NOMO-1 treated with DMSO at 0.1 percent for 48 hours (cell line): Measurements from ENCODE around the gene PTGIS.
A peak's percentile ranks its signal among the peaks of the same experiment; 100 is the strongest.
"Not testable (repeated sequence)": the region's sequence is repeated elsewhere in the genome, so short reads cannot be mapped to it uniquely, and the experiment has no call there.

ENCODE experiments used
- DNase-seq: peaks from one replicate; lab custom pipeline; 2025; ENCODE audit not compliant: unreplicated experiment; lab: John Stamatoyannopoulos, UW

Gene PTGIS

DNA sequence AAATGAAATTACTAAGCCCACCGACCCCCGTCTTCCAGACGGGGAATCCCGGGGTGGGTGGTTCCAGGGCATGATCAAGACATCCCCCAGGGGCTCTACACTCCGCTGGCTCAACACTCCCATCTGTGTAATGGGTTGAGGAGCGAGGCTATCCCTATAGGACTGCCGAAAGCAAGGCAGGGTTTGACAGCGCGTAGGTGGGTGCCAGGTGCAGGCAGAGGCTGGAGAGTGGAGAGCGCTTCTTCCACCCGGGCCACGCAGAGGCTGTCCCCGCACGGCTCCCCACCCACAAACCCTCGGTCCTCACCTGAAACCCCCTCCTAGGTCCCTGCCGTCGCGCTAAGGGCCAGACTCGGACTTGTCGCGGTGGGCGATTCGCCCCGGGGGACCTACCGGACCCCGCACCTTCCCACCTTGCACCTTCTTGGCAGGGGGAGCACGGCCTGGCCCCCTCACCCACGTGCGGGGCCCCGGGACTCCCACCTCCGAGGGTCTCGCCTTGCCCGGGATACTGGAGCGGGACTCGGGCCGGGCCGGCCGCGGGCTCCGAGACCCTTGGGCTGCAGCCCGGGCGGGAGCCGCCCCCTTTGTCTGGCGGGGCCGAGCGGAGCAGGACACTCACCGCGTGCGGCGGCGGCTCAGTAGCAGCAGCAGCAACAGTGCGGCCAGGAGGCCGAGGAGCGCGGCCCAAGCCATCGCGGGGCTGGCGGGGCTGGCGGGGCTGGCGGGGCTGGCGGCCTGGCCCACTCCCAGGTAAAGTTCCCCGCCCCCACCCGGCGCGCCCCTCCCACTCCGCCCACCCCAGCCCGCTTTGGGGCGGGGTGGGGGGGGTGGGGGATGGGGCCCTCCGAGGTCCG, at the start of gene PTGIS:
Gene PTGIS (minus strand): TSS at position 717 of the 857 bp plus-strand sequence. CDS start 21 bp downstream, at position 696.
- DNase-seq: no peak

DNA sequence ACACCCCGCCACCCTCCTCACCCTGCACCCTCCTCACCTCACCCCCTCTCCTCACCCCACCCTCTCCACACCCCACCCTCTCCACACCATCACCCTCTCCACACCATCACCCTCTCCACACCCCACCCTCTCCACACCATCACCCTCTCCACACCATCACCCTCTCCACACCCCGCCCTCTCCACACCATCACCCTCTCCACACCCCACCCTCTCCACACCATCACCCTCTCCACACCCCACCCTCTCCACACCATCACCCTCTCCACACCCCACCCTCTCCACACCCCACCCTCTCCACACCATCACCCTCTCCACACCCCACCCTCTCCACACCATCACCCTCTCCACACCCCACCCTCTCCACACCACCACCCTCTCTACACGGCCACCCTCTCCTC, 49.5 kb upstream of the PTGIS start:
- DNase-seq: not testable (repeated sequence)

DNA sequence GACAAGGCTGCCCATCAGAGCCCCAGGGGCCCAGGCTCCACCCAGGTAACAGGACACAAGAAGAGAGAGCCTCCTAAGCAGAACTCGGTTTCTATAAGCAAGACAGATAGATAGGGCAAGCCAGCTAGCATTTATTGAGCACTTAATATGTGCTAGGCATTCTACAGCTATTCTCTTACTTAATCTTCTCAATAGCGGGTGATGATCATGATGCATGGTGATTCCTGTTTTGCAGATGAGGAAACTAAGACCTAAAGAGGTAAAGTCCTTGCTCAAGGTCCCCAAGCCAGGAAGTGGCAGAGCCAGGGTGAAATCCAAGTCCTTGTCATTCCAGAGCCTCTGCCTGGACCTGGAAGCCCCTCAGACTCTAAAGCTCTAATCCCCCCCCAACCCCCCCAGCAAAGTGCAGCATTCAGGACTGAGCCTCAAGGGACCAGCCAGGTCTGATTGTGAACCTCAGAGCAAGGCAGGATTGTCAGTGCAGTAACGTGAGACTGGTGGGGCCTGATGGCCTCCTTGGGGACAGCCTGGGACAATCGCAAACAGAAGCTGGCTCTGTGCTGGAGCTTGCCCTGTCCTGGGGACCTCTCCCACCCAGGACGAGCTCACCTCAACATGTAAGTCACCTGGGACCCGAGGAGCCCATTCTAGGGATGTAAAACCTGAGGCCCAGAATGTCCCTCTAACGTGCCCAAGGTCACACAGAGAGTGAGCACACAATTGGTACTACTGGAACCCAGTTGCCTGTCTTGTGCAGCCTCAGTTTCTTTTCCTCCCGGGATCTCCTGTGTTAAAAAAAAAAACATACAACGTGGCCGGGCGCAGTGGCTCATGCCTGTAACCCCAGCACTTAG, 48.4 kb upstream of the PTGIS start:
- DNase-seq: no peak

DNA sequence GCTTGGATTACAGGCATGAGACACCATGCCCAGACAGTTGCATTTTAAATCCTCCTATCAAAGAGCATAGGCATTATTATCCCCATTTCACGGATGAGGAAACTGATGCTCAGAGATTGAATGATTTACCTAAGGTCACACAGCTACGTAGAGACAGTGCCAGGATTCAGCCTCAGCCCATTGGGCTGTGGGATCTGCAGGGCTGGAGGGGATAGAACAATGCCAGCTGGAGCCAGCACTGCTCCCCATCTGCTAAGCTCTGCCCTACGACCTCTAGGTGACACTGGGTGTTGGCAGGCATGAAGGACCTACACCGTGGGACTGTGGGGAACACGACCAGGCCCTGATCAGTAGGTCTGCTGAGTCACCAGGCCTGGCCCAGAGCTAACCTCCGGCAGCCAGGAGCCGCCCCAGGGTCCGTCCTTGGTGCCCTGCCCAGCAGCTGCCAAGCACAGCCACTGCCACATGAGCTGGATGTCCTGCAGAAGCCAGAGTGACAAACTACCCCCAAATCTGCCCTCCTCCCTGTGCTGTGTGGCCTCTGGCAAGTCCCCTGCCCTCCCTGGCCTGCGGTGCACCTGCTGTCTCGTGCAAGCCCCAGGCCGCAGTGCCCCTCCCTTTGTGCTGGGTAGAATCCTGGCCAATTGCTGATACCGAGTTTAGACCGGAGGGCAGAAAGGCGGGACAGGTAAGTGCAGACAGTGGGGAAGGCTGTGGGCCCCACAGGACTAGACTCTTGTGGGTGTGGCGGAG, 47.6 kb upstream of the PTGIS start:
- no peak for DNase-seq

DNA sequence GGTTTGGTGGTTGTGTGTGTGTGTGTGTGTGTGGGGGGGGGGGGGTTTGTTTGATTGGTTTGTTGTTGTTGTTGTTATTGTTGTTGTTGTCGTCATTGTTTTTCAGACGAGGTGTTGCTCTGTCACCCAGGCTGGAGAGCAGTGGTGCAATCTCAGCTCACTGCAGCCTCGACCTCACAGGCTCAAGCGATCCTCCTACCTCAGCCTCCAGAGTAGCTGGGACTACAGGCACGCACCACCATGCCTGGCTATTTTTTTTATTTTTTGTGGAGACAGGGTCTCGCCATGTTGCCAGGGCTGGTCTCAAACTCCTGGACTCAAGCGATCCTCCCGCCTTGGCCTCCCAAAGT, 47.1 kb upstream of the PTGIS start:
- DNase-seq: not testable (repeated sequence)

DNA sequence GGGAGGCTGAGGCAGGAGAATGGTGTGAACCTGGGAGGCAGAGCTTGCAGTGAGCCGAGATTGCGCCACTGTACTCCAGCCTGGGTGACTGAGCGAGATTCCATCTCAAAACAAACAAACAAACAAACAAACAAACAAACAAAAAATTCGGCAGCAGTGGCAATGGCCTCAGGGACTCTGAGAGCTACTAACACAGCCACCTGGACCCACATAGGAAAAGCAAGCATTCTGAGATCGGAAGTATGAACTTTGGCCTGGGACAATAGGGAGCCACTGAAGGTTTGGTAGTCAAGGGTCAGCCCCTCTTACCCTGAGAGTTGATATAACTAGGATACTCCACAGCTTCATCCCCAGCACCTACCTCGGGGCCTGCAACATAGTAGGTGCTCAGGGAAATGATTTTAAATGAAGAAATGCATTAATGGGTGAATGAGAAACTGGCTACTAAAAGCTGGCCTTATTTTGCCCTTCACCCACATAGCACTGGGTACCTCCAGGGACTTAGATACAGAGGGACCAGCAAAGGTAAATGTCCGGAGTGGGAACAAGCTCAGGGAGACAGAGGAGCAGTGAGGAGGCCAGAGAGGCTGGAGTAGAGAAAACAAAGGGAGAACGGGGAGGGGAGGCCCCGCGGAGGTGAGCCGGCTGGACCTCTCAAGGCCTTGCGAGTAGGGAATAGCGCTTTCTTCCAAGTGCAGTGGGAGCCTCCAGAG, 46.6 kb upstream of the PTGIS start:
- DNase-seq: no peak

DNA sequence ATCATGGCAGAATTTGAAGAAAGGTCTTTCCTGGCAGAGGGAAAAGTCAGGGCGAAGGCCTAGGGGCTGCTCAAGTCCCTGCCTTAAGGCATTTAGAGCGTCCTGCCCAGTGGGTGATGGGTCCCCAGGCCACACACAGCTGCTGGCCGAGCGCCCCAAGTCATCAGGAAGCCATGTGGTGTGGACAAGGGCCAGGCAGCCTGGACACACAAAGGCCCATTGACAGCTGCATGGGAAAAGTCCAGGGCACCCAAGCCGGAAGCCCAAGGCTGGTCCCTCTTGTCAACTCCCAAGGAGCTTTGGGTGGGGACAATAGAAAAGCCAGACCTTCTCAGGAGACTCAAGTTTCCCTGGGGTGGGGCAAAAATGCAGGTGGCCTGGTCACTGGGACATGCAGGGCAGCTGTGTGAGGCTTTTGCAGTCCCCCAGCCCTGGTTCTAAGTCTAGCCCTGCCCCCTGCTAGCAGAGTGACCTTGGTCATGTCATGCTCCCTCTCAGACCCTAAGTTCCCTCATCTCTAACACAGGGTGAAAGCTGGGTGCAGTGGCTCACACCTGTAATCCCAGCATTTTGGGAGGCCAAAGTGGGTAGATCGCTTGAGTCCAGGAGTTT, 44.3 kb upstream of the PTGIS start:
- no peak for DNase-seq

DNA sequence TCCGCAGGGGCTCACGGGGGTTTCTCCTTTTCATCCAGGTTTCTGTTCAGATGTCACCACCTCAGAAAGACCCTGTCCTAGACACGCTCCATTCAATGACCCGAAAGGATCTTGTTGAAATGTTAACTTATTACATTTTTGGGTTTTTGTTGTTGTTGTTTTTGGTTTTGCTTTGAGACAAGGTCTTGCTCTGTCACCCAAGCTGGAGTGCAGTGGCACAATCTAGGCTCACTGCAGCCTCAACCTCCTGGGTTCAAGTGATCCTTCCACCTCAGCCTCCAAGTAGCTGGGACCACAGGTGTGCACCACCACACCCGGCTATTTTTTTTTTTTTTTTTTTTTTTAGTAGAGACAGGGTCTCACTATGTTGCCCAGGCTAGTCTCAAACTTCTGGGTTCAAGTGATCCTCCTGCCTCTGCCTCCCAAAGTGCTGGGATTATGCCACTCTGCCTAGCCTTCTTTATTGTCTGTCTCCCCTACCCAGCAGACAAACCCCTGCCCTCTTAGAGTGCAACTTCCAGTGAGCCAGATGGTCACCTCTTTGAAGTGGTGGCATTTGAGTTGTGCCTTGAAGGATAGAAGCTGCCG, 43.7 kb upstream of the PTGIS start:
- not testable (repeated sequence) for DNase-seq

DNA sequence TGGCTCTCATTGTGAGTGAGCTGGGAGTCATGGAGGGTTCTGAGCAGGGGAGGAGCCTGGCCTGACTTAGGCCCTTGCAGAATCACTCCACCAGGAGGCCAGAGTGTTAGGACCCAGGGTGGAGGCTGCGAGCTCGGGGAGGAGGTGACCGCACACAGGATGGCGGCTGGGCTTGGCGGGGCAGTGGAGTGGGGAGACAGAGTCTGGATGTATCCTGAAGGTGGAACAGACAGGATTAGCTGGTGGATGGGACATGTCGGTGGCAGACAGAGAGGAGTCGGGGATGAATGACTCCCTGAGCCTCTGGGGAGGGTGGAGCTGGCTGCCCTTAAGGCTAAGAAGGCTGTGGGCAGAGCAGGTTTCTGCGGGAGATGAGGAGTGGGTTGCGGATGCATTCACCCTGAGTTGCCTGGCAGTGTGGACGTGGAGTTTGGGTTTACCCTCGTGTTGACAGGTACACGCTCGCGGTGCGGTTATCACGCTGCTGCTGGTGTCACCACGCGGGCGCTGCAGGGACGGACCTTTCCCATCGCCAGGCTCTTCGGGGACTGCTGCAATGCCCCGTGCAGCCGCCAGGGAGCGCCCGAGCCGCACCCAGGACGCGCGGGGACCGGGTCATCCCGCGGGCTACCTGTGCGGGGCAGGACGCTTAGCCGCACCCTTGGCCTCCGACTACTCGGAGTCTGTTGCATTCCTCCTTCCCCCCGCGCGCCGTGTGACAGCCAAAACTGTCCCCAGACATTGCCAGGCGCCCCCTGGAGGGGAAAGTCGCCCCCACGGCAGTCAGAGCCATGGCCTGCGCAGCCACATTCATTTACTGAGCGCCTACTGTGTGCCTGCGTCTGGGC, 43.0 kb upstream of the PTGIS start:
- peak; percentile 77 for DNase-seq

DNA sequence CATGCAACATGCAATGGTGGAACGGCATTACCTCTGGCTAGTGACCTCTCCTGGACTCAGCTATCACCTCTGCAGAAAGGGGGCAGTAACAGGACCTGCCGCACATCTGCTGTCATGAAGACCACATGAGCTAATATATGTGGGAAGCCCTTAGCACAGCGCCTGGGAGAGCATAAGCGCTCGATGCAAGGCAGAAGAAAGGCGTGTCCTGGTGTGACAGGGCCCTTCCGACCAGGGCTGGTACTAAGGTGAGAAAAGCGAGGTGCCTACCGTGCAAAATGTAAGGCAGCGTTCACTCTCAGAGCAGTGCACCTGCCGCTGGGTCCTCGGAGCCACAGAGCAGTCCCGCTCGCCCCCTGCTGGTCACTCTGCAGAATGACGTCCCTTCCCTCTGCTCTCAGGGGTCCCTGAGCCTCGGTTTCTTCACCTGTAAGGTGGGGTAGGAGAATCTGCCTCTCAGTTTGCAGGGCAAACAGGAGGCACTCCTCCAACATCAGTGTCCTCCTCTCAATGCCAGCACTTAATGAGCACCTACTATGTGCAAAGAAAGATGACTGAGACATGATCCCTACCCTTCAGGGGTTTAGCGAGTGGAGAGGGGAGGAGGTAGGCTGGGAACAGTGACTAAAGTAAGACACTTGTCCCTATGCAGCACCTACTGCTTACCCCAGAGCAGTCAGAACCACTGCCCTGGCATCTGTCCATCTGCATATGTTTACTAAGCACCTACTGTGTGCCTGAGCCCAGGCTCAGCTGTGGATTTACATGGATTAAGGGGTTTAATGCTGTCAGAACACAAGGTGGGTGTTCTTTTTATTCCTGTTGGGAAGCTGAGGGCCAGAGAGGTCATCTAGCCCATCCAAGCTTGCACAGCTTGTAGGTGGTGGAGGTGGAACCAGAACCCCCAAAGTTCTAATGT, 41.1 kb upstream of the PTGIS start:
- peak; percentile 52 for DNase-seq

DNA sequence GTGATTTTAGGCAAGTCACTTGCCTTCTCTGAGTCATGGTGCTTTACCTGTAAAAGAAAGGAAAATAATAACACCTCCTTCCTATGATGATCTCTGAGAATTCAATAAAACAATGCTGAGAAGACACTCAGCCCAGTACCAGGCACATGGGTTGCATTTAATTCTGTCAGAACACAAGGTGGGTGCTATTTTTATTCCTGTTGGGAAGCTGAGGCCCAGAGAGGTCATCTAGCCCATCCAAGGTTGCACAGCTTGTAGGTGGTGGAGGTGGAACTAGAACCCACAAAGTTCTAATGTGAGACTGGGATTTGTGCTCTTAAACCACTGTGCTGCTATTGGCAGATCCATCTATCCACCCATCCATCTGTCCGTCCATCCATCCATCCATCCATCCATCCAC, 39.6 kb upstream of the PTGIS start:
- no peak for DNase-seq

DNA sequence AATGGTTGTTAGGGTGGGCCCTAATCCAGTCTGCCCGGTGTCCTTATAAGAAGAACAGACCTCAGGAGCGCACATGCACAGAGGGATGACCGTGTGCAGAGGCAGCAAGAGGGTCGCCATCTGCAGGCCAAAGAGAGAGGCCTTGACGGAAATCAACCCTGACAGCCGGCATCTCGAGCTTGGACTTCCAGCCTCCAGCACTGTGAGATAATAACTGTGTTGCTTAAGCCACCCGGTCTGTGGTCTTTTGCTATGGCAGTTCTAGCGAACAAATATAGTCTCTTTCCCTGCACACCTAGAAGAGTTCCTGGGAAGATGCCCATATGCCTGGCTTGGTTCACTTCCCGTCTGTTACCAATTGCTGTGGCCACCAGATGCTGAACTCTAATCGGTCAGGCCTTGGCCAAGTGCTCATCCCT, 35.3 kb upstream of the PTGIS start:
- DNase-seq: no peak

DNA sequence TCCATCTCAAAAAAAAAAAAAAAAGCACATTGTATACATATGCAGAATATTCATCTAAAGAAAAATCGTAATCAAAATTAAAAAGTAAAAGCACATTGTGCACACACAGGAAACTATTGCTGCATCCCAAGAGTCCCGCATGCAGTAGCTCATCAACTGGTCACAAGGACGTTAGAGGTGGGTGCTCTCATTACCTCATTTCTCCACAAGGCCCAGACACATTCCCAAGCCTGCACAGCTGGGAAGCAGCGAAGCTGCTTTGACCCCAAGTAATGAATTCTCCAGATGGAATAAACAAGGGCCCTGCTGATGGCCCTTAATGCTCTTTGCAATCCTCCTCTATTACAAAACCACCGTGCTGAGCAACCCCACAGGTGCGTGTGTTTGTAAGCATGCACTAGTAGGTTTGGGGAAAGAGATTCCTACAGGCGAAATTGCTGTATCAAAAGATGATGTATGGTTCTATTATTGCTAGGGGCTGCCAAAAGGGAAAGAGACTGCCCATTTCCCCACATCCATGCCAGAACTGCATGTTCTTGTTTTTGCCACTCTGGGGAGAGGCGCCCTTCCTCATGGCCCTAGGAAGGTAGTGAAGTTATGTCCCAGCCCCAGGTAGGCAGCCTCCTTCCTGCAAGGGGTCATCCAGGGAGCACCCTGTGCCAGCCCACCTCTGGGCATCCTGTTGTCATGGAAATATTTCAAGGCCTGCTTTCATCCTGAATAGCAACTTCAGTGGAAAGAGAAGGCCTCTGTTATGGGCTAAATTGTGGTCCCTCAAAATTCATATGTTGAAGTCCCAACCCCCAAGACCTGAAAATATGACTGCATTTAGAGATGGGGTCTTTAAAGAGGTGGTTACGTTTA, 34.6 kb upstream of the PTGIS start:
- no peak for DNase-seq

DNA sequence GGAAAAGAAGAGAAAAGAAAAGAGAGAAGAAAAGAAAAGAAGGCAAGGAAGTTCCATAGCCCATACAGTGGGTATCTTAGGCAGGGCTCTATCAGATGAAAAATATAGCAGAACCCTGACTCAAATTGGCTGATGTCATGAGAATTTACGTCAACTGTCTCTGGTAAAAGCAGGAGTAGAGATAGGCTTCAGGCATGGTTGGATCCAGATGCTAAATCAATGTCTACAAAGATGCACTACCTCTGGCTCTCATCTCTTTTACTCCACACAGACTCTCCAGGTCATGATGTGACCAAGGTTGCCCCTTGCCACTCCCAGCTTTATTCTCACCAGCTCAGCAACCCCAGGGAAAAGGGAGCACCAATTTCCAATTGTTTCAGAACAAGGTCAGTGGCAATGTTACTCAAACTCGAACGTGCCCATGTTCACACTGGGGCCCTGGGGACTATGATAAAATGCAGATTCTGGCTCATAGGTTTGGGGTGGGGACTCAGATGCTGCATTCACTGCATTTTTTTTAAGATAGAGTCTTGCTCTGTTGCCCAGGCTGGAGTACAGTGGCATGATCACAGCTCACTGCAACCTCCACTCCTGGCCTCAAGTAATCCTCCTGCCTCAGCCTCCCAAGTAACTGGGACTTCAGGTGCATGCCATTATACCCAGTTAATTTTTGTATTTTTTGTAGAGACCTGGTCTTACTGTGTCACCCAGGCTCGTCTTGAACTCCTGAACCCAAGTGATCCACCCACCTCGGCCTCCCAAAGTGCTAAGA, 33.4 kb upstream of the PTGIS start:
- no peak for DNase-seq

DNA sequence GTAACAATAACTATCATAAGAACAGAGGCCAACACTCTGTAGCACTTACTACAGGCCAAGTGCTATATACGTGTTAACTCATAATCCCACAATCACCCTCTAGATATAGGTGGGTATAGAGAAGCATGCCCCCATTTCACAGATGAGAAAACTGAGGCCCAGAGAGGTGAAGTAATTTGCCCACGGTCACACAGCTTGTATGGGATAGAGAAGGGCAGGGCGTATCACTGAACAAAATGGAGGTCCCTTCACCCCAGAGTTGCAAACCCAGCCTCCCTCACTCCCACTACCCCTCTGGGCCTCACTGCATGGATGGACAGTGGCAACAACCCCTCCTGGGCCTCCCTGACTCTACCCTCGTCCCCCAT, 31.8 kb upstream of the PTGIS start:
- DNase-seq: no peak

DNA sequence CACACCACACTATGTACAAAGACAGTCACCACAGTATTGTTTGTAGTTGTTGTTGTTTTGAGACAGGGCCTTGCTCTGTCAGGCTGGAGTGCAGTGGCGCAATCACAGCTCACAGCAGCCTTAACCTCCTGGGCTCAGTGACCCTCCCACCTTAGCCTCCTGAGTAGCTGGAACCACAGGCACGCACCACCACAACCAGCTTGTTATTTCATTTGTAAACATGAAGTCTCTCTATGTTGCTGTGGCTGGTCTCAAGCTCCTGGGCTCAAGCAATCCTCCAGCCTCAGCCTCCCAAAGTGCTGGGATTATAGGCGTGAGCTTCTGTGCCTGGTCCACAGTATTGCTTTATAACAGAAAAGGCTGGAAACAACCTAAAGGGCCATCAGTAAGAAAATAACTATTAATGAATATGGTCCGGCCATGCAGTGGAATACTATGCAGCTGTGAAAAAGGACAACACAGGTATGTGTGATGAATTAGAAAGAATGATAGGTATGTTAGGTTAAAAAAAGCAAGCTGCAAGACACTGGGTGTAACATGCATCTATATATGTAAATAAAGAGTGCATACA, 30.0 kb upstream of the PTGIS start:
- DNase-seq: no peak
